Activated CD4-positive, alpha-beta T cell treated with anti-CD3 and anti-CD28 coated beads, Interleukin-2, amount 50 U/mL, for 48 hours (primary cell): Measurements from ENCODE around the gene FOXP3.
"Not testable (repeated sequence)": the region's sequence is repeated elsewhere in the genome, so short reads cannot be mapped to it uniquely, and the experiment has no call there.

Source experiments
- DNase-seq, 2 experiments: peaks; one replicate each; pipeline ENCODE4 v3.0.0-alpha.2; 2020

The FOXP3 gene

GRCh38 chrX:49264460-49264859 is at the start of gene FOXP3:
Gene FOXP3 (minus strand): TSS chrX:49264710. CDS start chrX:49258505, 6,205 bp downstream.
- no peak for DNase-seq

- no peak for DNase-seq
Observed at GRCh38 chrX:49312176-49312575, 47.7 kb upstream of the FOXP3 start.

GRCh38 chrX:49310371-49310770 is 45.9 kb upstream of the FOXP3 start:
- DNase-seq, result no peak

- DNase-seq, result no peak
Observed at GRCh38 chrX:49309401-49309981, 45.0 kb upstream of the FOXP3 start.

- peak in 1 of 2 experiments; percentile 19 for DNase-seq
Observed at GRCh38 chrX:49308604-49309269, 44.2 kb upstream of the FOXP3 start.

- not testable (repeated sequence) for DNase-seq
Observed at GRCh38 chrX:49307775-49308174, 43.3 kb upstream of the FOXP3 start.

GRCh38 chrX:49303346-49303745 is 38.8 kb upstream of the FOXP3 start, which contains the start of gene GAGE10:
Gene GAGE10 (plus strand): TSS chrX:49303646. CDS start chrX:49304860, 1,214 bp downstream.
- DNase-seq, result no peak

- DNase-seq, result no peak
Observed at GRCh38 chrX:49300703-49301102, 36.2 kb upstream of the FOXP3 start.

- not testable (repeated sequence) for DNase-seq
Observed at GRCh38 chrX:49299293-49299692, 34.8 kb upstream of the FOXP3 start.

- no peak for DNase-seq
Observed at GRCh38 chrX:49292400-49293362, 28.2 kb upstream of the FOXP3 start.

GRCh38 chrX:49291615-49292337 is 27.3 kb upstream of the FOXP3 start:
- peak; percentile 81 to 84 for DNase-seq

GRCh38 chrX:49290215-49290614 is 25.7 kb upstream of the FOXP3 start:
- no peak for DNase-seq

GRCh38 chrX:49287665-49288064 is 23.2 kb upstream of the FOXP3 start:
- no peak for DNase-seq

- DNase-seq, result no peak
Observed at GRCh38 chrX:49286581-49286980, 22.1 kb upstream of the FOXP3 start.

- DNase-seq, result no peak
Observed at GRCh38 chrX:49286136-49286535, 21.6 kb upstream of the FOXP3 start.

GRCh38 chrX:49284212-49284611 is 19.7 kb upstream of the FOXP3 start:
- no peak for DNase-seq

- no peak for DNase-seq
Observed at GRCh38 chrX:49282647-49283011, 18.1 kb upstream of the FOXP3 start.

- no peak for DNase-seq
Observed at GRCh38 chrX:49278081-49278480, 13.6 kb upstream of the FOXP3 start.

GRCh38 chrX:49277535-49277830 is 13.0 kb upstream of the FOXP3 start:
- no peak for DNase-seq

GRCh38 chrX:49276671-49277534 is 12.4 kb upstream of the FOXP3 start:
- DNase-seq, result peak; percentile 36 to 41

GRCh38 chrX:49276207-49276606 is 11.7 kb upstream of the FOXP3 start:
- DNase-seq, result no peak

GRCh38 chrX:49273181-49273727 is 8.7 kb upstream of the FOXP3 start:
- peak; percentile 48 to 64 for DNase-seq
